ENCODE results near the gene ACOXL. TPM values are rescaled to one million over a fixed set of nuclear protein-coding genes. Genes with fewer than 3 reads are reported as not detected.

The ACOXL gene
- total and polyA plus RNA-seq, 2 of the 8 experiments (the other 6 are each of a cell fraction or from before 2014, with no cell fraction given), result 11.4 to 20.6 TPM

DNA sequence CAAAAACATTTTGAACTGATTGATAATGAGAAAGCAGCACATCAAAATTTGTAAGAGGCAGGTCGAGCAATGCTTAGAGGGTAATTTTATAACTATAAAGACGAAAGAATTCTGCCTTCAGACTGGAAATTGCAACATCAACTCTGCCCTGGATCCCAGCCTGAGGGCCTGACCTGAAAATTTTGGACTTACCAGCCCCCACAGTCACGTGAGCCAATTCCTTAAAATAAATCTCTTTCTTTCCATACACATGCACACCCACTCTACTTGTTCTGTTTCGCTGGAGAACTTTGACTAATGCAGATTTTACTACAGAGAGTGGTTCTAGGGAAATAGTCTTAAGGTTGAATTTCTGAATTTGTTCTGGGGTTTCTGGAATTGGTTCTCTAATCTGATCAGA lies 14.6 kb upstream of the ACOXL start:
- no peak overlapping the region for H2BK12ac ChIP-seq (ENCODE audit: low read depth, low read length)
- no peaks in the 10 kb centered on the region for H4K20me1 ChIP-seq (replicated peaks in 1 of 2; ENCODE audit: control insufficient read depth in 1 of 2, insufficient read depth in 2 of 2, low read length in 2 of 2)
- no peak overlapping the region for H3K56ac ChIP-seq (replicated peaks; ENCODE audit: insufficient read length, low read depth, low read length)
- no peak overlapping the region for H4K5ac ChIP-seq (ENCODE audit: insufficient read length, low read depth, low read length)
- H4K91ac ChIP-seq (replicated peaks; ENCODE audit: insufficient read length, low read length), result no peak overlapping the region
- no peaks in the 10 kb centered on the region for H3K9me3 ChIP-seq (ENCODE audit: insufficient read depth in 2 of 2, low read depth in 1 of 2, low read length in 1 of 2)
- no peaks in the 10 kb centered on the region for H3K79me2 ChIP-seq (ENCODE audit: control insufficient read depth in 1 of 2, insufficient read depth in 2 of 2, low read length in 2 of 2)
- H3K4me1 ChIP-seq (replicated peaks in 1 of 4; ENCODE audit: control insufficient read depth in 3 of 4, insufficient read depth in 4 of 4, low read length in 3 of 4), result no peaks in the 10 kb centered on the region
- H4K8ac ChIP-seq (ENCODE audit: extremely low read depth, insufficient read depth, low read length), result no peak overlapping the region
- no peak overlapping the region for H3K18ac ChIP-seq (ENCODE audit: extremely low read depth, low read length)
- H2AFZ ChIP-seq (ENCODE audit: low read length), result no peak overlapping the region
- H3K4ac ChIP-seq (replicated peaks; ENCODE audit: insufficient read length, low read depth, low read length), result no peak overlapping the region
- no peak for FAIRE-seq
- H3K14ac ChIP-seq (ENCODE audit: insufficient read length), result no peak overlapping the region
- H3K9ac ChIP-seq (replicated peaks in 1 of 4; ENCODE audit: extremely low read depth in 1 of 4, low read depth in 3 of 4, low read length in 3 of 4), result no peak overlapping the region
- no peak overlapping the region for H3K27ac ChIP-seq (ENCODE audit: low read depth, low read length)
- CTCF ChIA-PET (ENCODE audit: partially characterized antibody), result interaction anchor here (1.1 kb wide), 1 partner anchor 9 kb away, joined by 3 read pairs; no protein-coding TSS in a partner anchor
- DNase-seq (ENCODE audit: low read depth in 1 of 2, low spot score in 2 of 2), result no peak
- 86% methylated on average over 4 of the region's 4 CpGs; no CpG with 5 or more reads in 1 of the 2 experiments for WGBS, 2 experiments (ENCODE audit: extremely low coverage in 1 of 2, insufficient coverage in 1 of 2, insufficient read length in 1 of 2, insufficient replicate concordance in 2 of 2, low coverage in 1 of 2, low lambda C conversion rate in 2 of 2, missing lambda C conversion rate in 1 of 2)
- no peaks in the 10 kb centered on the region for H3K23me2 ChIP-seq (ENCODE audit: low read depth, low read length)
- H3K36me3 ChIP-seq (ENCODE audit: control insufficient read depth in 2 of 4, insufficient read depth in 4 of 4, low read length in 3 of 4), result no peaks in the 10 kb centered on the region
- no peaks in the 10 kb centered on the region for H3K79me1 ChIP-seq (ENCODE audit: low read depth, low read length)
- POLR2A ChIA-PET (ENCODE audit: partially characterized antibody), result interaction anchor here (1.1 kb wide), 1 partner anchor 29 kb away, joined by 3 read pairs; no protein-coding TSS in a partner anchor
- H3K23ac ChIP-seq (ENCODE audit: insufficient read length), result no peak overlapping the region
- no peak overlapping the region for H2BK20ac ChIP-seq (ENCODE audit: low read length)
- H3K4me2 ChIP-seq (ENCODE audit: insufficient read depth in 1 of 2, low read depth in 2 of 2, low read length in 2 of 2), result no peak overlapping the region
- H2BK5ac ChIP-seq (ENCODE audit: low read depth, low read length), result no peak overlapping the region
- no peak overlapping the region for H2BK120ac ChIP-seq (replicated peaks; ENCODE audit: low read depth, low read length)
- no peak overlapping the region for H2BK15ac ChIP-seq (ENCODE audit: low read length)
- H2AK5ac ChIP-seq (ENCODE audit: low read depth, low read length), result no peak overlapping the region
- H3K27me3 ChIP-seq (replicated peaks in 1 of 4; ENCODE audit: control insufficient read depth in 3 of 4, extremely low read depth in 1 of 4, insufficient read depth in 3 of 4, low read length in 3 of 4), result no peaks in the 10 kb centered on the region
- no peak overlapping the region for H3K4me3 ChIP-seq (ENCODE audit: extremely low read depth in 1 of 4, insufficient read depth in 2 of 4, low read depth in 3 of 4, low read length in 4 of 4)
- no peak for TF ChIP-seq POLR2AphosphoS5 (IDR thresholded peaks at IDR 0.05; ENCODE audit: low read depth, low read length)
- no peak for TF ChIP-seq CBX8 (IDR thresholded peaks at IDR 0.05; ENCODE audit: borderline replicate concordance, low read depth, low read length)
- TF ChIP-seq TAF1 (IDR thresholded peaks at IDR 0.05; ENCODE audit: low read depth, low read length), result no peak
- TF ChIP-seq, protein P1, sequence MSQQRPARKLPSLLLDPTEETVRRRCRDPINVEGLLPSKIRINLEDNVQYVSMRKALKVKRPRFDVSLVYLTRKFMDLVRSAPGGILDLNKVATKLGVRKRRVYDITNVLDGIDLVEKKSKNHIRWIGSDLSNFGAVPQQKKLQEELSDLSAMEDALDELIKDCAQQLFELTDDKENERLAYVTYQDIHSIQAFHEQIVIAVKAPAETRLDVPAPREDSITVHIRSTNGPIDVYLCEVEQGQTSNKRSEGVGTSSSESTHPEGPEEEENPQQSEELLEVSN (IDR thresholded peaks at IDR 0.05), result no peak
- no peak for TF ChIP-seq BRCA1 (IDR thresholded peaks at IDR 0.05; ENCODE audit: low read depth, low read length)
- TF ChIP-seq GABPA (IDR thresholded peaks at IDR 0.05; ENCODE audit: borderline replicate concordance, insufficient read depth, low read length), result no peak
- no peak for TF ChIP-seq RNF2 (IDR thresholded peaks at IDR 0.05; ENCODE audit: borderline replicate concordance, low read depth, low read length, missing control alignments, poor library complexity, severe bottlenecking)
- no peak for TF ChIP-seq NRF1 (IDR thresholded peaks at IDR 0.05; ENCODE audit: low read depth, low read length)
- TF ChIP-seq, protein P2, sequence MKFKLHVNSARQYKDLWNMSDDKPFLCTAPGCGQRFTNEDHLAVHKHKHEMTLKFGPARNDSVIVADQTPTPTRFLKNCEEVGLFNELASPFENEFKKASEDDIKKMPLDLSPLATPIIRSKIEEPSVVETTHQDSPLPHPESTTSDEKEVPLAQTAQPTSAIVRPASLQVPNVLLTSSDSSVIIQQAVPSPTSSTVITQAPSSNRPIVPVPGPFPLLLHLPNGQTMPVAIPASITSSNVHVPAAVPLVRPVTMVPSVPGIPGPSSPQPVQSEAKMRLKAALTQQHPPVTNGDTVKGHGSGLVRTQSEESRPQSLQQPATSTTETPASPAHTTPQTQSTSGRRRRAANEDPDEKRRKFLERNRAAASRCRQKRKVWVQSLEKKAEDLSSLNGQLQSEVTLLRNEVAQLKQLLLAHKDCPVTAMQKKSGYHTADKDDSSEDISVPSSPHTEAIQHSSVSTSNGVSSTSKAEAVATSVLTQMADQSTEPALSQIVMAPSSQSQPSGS (IDR thresholded peaks at IDR 0.05; ENCODE audit: low read length), result no peak
- TF ChIP-seq TAF7 (optimal IDR thresholded peaks at IDR 0.05; ENCODE audit: borderline replicate concordance, low read depth, low read length), result no peak
- TF ChIP-seq TEAD4 (IDR thresholded peaks at IDR 0.05; ENCODE audit: low read depth, low read length), result no peak
- TF ChIP-seq POU5F1 (IDR thresholded peaks at IDR 0.05; ENCODE audit: low read depth, low read length), result no peak
